IMR-90 (cell line): ENCODE data around the gene ADD3. TPM values are rescaled to one million over a fixed set of nuclear protein-coding genes. Genes with fewer than 3 reads are reported as not detected.

Source experiments
- ATAC-seq: fragments of 200-7000 bp; cut with Tn5 transposase; 2 replicates; pipeline ENCODE4 v1.9.1; 2020; ENCODE audit warnings: low read depth, mild to moderate bottlenecking, moderate library complexity
- BruUV-seq: library from RNA; stranded (reverse); fragments of 400-500 nt; replicated peaks from 2 replicates; lab custom pipeline; 2021; lab: Mats Ljungman, UMichigan
- CTCF ChIA-PET: fragments of 300-600 bp; formaldehyde crosslinking; extraction: SDS; loops from one replicate; lab custom pipeline; 2021; ENCODE audit warnings: antibody characterized with exemption; lab: Yijun Ruan, JAX
- POLR2A ChIA-PET: fragments of 300-600 bp; sonication (Branson Sonifier 250); formaldehyde crosslinking; loops from one replicate; lab custom pipeline; 2022; ENCODE audit warnings: antibody characterized with exemption; ENCODE audit not compliant: unreplicated experiment; lab: Charles Lee
- DNase-seq: peaks from one replicate; pipeline ENCODE4 v3.0.0; 2013
- H2AFZ ChIP-seq: replicated peaks from 2 replicates; pipeline ENCODE3; 2013; ENCODE audit warnings: low read length, mild to moderate bottlenecking; ENCODE audit not compliant: poor library complexity
- H2AK5ac ChIP-seq: 2 replicates; pipeline ENCODE4 v1.6.1; 2013; ENCODE audit warnings: low read depth, low read length, inconsistent platforms
- H2AK9ac ChIP-seq: replicated peaks from 2 replicates; pipeline ENCODE3; 2013; ENCODE audit warnings: mild to moderate bottlenecking, low read depth, low read length, moderate library complexity; ENCODE audit not compliant: poor library complexity
- H2BK120ac ChIP-seq: 2 replicates; pipeline ENCODE4 v1.6.1; 2013; ENCODE audit warnings: low read depth, low read length, inconsistent platforms
- H2BK15ac ChIP-seq: 3 replicates; pipeline ENCODE4 v1.6.1; 2013; ENCODE audit warnings: low read depth, low read length, inconsistent platforms
- H2BK20ac ChIP-seq: 2 replicates; pipeline ENCODE4 v1.6.1; 2013; ENCODE audit warnings: low read depth, mild to moderate bottlenecking, inconsistent platforms, low read length, moderate library complexity
- H2BK5ac ChIP-seq: 2 replicates; pipeline ENCODE4 v1.6.1; 2013; ENCODE audit warnings: mild to moderate bottlenecking, low read depth, low read length, inconsistent platforms; ENCODE audit not compliant: poor library complexity, severe bottlenecking
- H3K14ac ChIP-seq: replicated peaks from 2 replicates; pipeline ENCODE4 v1.6.1; 2013; ENCODE audit warnings: low read depth, low read length, inconsistent platforms
- H3K18ac ChIP-seq: 2 replicates; pipeline ENCODE4 v1.6.1; 2013; ENCODE audit warnings: low read depth, low read length, control low read depth
- H3K23ac ChIP-seq: 2 replicates; pipeline ENCODE4 v1.6.1; 2013; ENCODE audit warnings: low read depth, low read length, inconsistent platforms
- H3K27ac ChIP-seq: 2 replicates; pipeline ENCODE4 v1.5.1; 2013; ENCODE audit warnings: mild to moderate bottlenecking, control low read depth, low read length; ENCODE audit not compliant: insufficient read depth
- H3K27me3 ChIP-seq: 2 replicates; pipeline ENCODE4 v1.6.1; 2013; ENCODE audit warnings: low read length; ENCODE audit not compliant: control insufficient read depth, insufficient read depth
- H3K36me3 ChIP-seq: 2 replicates; pipeline ENCODE4 v1.6.1; 2013; ENCODE audit warnings: low read length, mixed read lengths; ENCODE audit not compliant: control insufficient read depth, insufficient read depth
- H3K4ac ChIP-seq: 2 replicates; pipeline ENCODE4 v1.6.1; 2013; ENCODE audit warnings: low read depth, low read length, inconsistent platforms
- H3K4me1 ChIP-seq: 2 replicates; pipeline ENCODE4 v1.6.1; 2013; ENCODE audit warnings: low read length, mixed read lengths; ENCODE audit not compliant: control insufficient read depth, insufficient read depth
- H3K4me2 ChIP-seq: 2 replicates; pipeline ENCODE4 v1.6.1; 2013; ENCODE audit warnings: low read depth, mild to moderate bottlenecking, control low read depth, low read length, moderate library complexity
- H3K4me3 ChIP-seq: 2 replicates; pipeline ENCODE4 v1.5.1; 2013; ENCODE audit warnings: low read depth, mild to moderate bottlenecking, control low read depth, low read length, moderate library complexity; ENCODE audit not compliant: insufficient read depth
- H3K56ac ChIP-seq: 2 replicates; pipeline ENCODE4 v1.6.1; 2013; ENCODE audit warnings: low read length, inconsistent platforms; ENCODE audit not compliant: insufficient read depth; ENCODE audit errors: extremely low read depth
- H3K79me1 ChIP-seq, 2 experiments: 2 replicates each; pipeline ENCODE4 v1.6.1; 2013; ENCODE audit warnings: low read length in 2 of 2, inconsistent platforms in 1 of 2, low read depth in 1 of 2
- H3K9ac ChIP-seq: 2 replicates; pipeline ENCODE4 v1.6.1; 2013; ENCODE audit warnings: low read depth, low read length, control low read depth
- H3K9me1 ChIP-seq: 2 replicates; pipeline ENCODE4 v1.6.1; 2013; ENCODE audit warnings: low read length, inconsistent platforms; ENCODE audit not compliant: insufficient read depth
- H3K9me3 ChIP-seq: 2 replicates; pipeline ENCODE4 v1.6.1; 2013; ENCODE audit warnings: low read length; ENCODE audit not compliant: control insufficient read depth, insufficient read depth
- H4K20me1 ChIP-seq: 2 replicates; pipeline ENCODE4 v1.6.1; 2013; ENCODE audit warnings: low read length, inconsistent platforms; ENCODE audit not compliant: insufficient read depth
- H4K5ac ChIP-seq: 2 replicates; pipeline ENCODE4 v1.6.1; 2013; ENCODE audit warnings: mild to moderate bottlenecking, low read depth, low read length, control low read depth
- H4K8ac ChIP-seq, 2 experiments: 2 replicates each; pipeline ENCODE4 v1.6.1; 2013; ENCODE audit warnings: low read depth in 2 of 2, low read length in 2 of 2, control low read depth in 1 of 2, inconsistent platforms in 1 of 2
- H4K91ac ChIP-seq: 2 replicates; pipeline ENCODE4 v1.6.1; 2013; ENCODE audit warnings: low read depth, low read length, inconsistent platforms; ENCODE audit not compliant: insufficient read depth
- BHLHE40 ChIP-seq: fragments of 150-350 bp; IDR thresholded peaks from 2 replicates; pipeline ENCODE4 v1.6.1; 2016; ENCODE audit warnings: mild to moderate bottlenecking, low read depth, low read length
- CEBPB ChIP-seq: IDR thresholded peaks from 2 replicates; pipeline ENCODE4 v1.6.1; 2012; ENCODE audit warnings: low read depth, low read length, improper control_type of control experiment
- CHD1 ChIP-seq: IDR thresholded peaks from 2 replicates; pipeline ENCODE4 v1.6.1; 2012; ENCODE audit warnings: low read depth, low read length, improper control_type of control experiment
- CTCF ChIP-seq: conservative IDR thresholded peaks from 2 replicates; pipeline ENCODE4 v1.5.1; 2012; ENCODE audit warnings: mild to moderate bottlenecking, low read depth, low read length, improper control_type of control experiment
- ELK1 ChIP-seq: fragments of 150-350 bp; IDR thresholded peaks from 2 replicates; pipeline ENCODE4 v1.6.1; 2016; ENCODE audit warnings: low read depth, mild to moderate bottlenecking, low read length, moderate library complexity, borderline replicate concordance
- FOS ChIP-seq: fragments of 150-350 bp; IDR thresholded peaks from 2 replicates; pipeline ENCODE4 v1.6.1; 2016; ENCODE audit warnings: low read depth, low read length
- MAFK ChIP-seq: IDR thresholded peaks from 2 replicates; pipeline ENCODE4 v1.6.1; 2012; ENCODE audit warnings: low read depth, low read length, improper control_type of control experiment
- MAZ ChIP-seq: IDR thresholded peaks from 2 replicates; pipeline ENCODE4 v1.6.1; 2012; ENCODE audit warnings: low read depth, mild to moderate bottlenecking, low read length, improper control_type of control experiment, moderate library complexity, borderline replicate concordance
- MXI1 ChIP-seq: IDR thresholded peaks from 2 replicates; pipeline ENCODE4 v1.6.1; 2012; ENCODE audit warnings: low read depth, mild to moderate bottlenecking, low read length, moderate library complexity, borderline replicate concordance
- NFE2L2 ChIP-seq: fragments of 150-350 bp; IDR thresholded peaks from 2 replicates; pipeline ENCODE4 v1.6.1; 2016; ENCODE audit warnings: low read depth, mild to moderate bottlenecking, low read length
- POLR2A ChIP-seq: IDR thresholded peaks from 2 replicates; pipeline ENCODE4 v1.6.1; 2012; ENCODE audit warnings: mild to moderate bottlenecking, low read depth, low read length
- RAD21 ChIP-seq: IDR thresholded peaks from 2 replicates; pipeline ENCODE4 v1.6.1; 2012; ENCODE audit warnings: low read length, improper control_type of control experiment
- RCOR1 ChIP-seq: IDR thresholded peaks from 2 replicates; pipeline ENCODE4 v1.6.1; 2012; ENCODE audit warnings: mild to moderate bottlenecking, low read length, improper control_type of control experiment; ENCODE audit not compliant: insufficient replicate concordance
- RFX5 ChIP-seq: IDR thresholded peaks from 2 replicates; pipeline ENCODE4 v1.8.0; 2012; ENCODE audit warnings: low read depth, mild to moderate bottlenecking, low read length, moderate library complexity
- SMC3 ChIP-seq: fragments of 150-350 bp; IDR thresholded peaks from 2 replicates; pipeline ENCODE4 v1.6.1; 2016; ENCODE audit warnings: low read depth, mild to moderate bottlenecking, antibody characterized with exemption, low read length, moderate library complexity
- USF2 ChIP-seq: fragments of 150-350 bp; IDR thresholded peaks from 2 replicates; pipeline ENCODE4 v1.6.1; 2017; ENCODE audit warnings: mild to moderate bottlenecking, antibody characterized with exemption, low read length, low read depth
- WGBS, 2 experiments: methylation state at CpG; one replicate each; pipeline versions ENCODE4 v1.1.5 to v1.1.7; 2013; ENCODE audit warnings: missing lambda C conversion rate in 2 of 2; ENCODE audit not compliant: insufficient read length in 1 of 2; ENCODE audit errors: extremely low coverage in 2 of 2; 5-methylcytosine and 5-hydroxymethylcytosine counted together
- dilution Hi-C: fragments of 300-500 bp; cut with HindIII; formaldehyde crosslinking; loops from one replicate; pipeline ENCODE4 v1.14.3; 2018; ENCODE audit warnings: low sequenced_read_pairs; ENCODE audit not compliant: unreplicated experiment
- in situ Hi-C: fragments of 300-500 bp; cut with MboI; formaldehyde crosslinking; loops from 3 replicates; pipeline ENCODE4 v1.14.3; 2019; ENCODE audit warnings: low sequenced_read_pairs, inconsistent platforms, mixed read lengths
- intact Hi-C: fragments of 100-400 bp; cut with micrococcal nuclease; formaldehyde crosslinking; loops from 2 replicates; pipeline ENCODE4 v1.10.0; 2022
- polyA plus RNA-seq, 3 experiments: library from polyadenylated mRNA; depleted of rRNA; stranded (reverse); fragments of >200 nt; gene quantifications; 2 replicates each; pipeline ENCODE4 v1.2.3, GENCODE V29; 2012; ENCODE audit warnings: low replicate concordance in 1 of 3
- total RNA-seq: library from RNA; depleted of rRNA; stranded (reverse); fragments of >200 nt; gene quantifications from 2 replicates; pipeline ENCODE4 v1.2.3, GENCODE V29; 2012

ADD3 gene
- total and polyA plus RNA-seq, 2 of the 4 experiments (the other 2 are of a cell fraction): 138 to 212 TPM

- Histone ChIP-seq H2BK5ac (no peak overlapping the region), H3K79me1 (no peaks in the 10 kb centered on the region), H2BK15ac (no peak overlapping the region), H3K4me3 (no peak overlapping the region), H3K18ac (no peak overlapping the region), H3K9me1 (peaks cover 6% of the 10 kb centered on the region), H3K56ac (no peak overlapping the region), H3K27ac (no peak overlapping the region), H3K9ac (no peak overlapping the region), H2BK120ac (peak overlapping the region; percentile 30; the same call in 1 of the 2 replicates), H3K23ac (no peak overlapping the region; the same call in 1 of the 2 replicates), H4K5ac (no peak overlapping the region; the same call in 1 of the 2 replicates), H2AFZ (no peak overlapping the region), H2BK20ac (peak overlapping the region; percentile 36; the same call in 1 of the 2 replicates), H3K36me3 (no peaks in the 10 kb centered on the region), H3K4ac (peak overlapping the region; percentile 15; the same call in 1 of the 2 replicates), H4K8ac (no peak overlapping the region), H3K9me3 (no peaks in the 10 kb centered on the region), H3K4me1 (peaks cover 4% of the 10 kb centered on the region; the same call in 1 of the 2 replicates), H3K27me3 (no peaks in the 10 kb centered on the region), H4K20me1 (no peaks in the 10 kb centered on the region), H3K4me2 (no peak overlapping the region), H3K14ac (peak overlapping the region; percentile 56; the same call in 1 of the 2 replicates), H2AK9ac (no peak overlapping the region), H2AK5ac (0 out of 2 replicates have a peak overlapping the region, but pooled peaks have one; percentile 14), H4K91ac (no peak overlapping the region; the same call in 1 of the 2 replicates)
- intact Hi-C loops: no loop called here
- POLR2A ChIA-PET: no interaction called here
- CTCF ChIA-PET: interaction anchor here (1.1 to 3.2 kb wide), 5 partner anchors 10 to 80 kb away, joined by 3 to 15 read pairs (median 6); no protein-coding TSS in a partner anchor
- dilution Hi-C loops: no loop called here
- TF ChIP-seq CHD1 (no peak), FOS (no peak), NFE2L2 (no peak), POLR2A (no peak), MAZ (no peak), USF2 (no peak), ELK1 (no peak), RAD21 (no peak), RFX5 (no peak), BHLHE40 (no peak), RCOR1 (no peak), SMC3 (no peak), CTCF (no peak), MXI1 (no peak), MAFK (no peak), CEBPB (no peak)
- in situ Hi-C loops: no loop called here
- BruUV-seq: no TSS peak
- DNase-seq: no peak
- ATAC-seq: no peak; the same call in 1 of the 2 replicates
- 80% methylated on average over 4 of the region's 6 CpGs; no CpG with 5 or more reads in 1 of the 2 experiments for WGBS, 2 experiments
Measured at GRCh38 chr10:109977382-109977806, 30.4 kb upstream of the ADD3 start.
